ENCODE results near the gene SIK2.

The SIK2 gene

DNA sequence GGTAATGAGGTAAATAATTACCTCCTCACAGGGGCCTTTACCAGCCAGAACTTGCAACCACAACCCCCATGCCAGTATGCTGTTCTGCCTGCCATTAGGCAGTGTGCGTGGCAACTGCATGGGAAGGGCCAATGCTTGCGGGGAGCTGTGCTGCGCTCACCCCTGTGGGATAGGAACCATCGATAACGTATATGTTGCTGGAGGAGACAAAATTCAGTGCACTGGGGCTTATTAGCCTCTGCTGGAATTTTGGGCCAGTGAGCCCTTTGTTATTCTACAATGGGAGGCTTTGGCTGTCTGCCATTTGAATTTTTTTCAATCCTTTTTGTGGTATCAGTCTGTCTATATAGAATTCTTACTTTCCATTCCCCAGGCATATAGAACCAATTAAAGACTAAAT, 116.6 kb downstream of the SIK2 start:
- Mint-ChIP-seq H3K27me3 (ENCODE audit: low read depth, poor library complexity) (no peaks in the 10 kb centered on the region), H3K4me3 (no peak overlapping the region), H3K27ac (no peak overlapping the region), H3K9me3 (no peaks in the 10 kb centered on the region), H3K4me1 (peaks cover 26% of the 10 kb centered on the region), H3K36me3 (ENCODE audit: low read depth) (peaks cover 69% of the 10 kb centered on the region)
- TF ChIP-seq CTCF (IDR thresholded peaks at IDR 0.05) = no peak
- no peak for DNase-seq

DNA sequence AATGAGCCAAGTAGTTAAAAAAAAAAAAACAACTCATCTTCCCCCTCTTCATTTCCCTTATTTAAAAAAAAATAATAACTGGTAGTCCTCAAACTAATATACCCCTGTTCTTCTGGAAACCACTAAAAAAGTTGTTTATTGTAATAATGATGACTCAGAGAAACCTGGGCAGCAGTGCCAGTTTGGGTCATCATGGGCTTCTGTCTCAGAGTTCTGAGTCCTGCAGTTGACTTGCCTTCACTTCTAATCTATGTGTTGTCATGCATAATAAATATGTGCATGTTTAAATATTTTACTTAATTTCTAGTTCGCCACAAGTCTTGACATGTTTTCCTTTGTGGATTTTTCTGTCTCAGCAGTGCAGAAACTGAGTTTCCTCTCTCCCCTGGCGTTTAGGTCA, 117.1 kb downstream of the SIK2 start:
- no peaks in the 10 kb centered on the region for H3K27me3 Mint-ChIP-seq (ENCODE audit: low read depth, poor library complexity)
- H3K36me3 Mint-ChIP-seq (ENCODE audit: low read depth) = peaks cover 63% of the 10 kb centered on the region
- TF ChIP-seq CTCF (IDR thresholded peaks at IDR 0.05) = no peak
- no peaks in the 10 kb centered on the region for H3K9me3 Mint-ChIP-seq
- H3K4me1 Mint-ChIP-seq = peaks cover 21% of the 10 kb centered on the region
- peak overlapping the region; percentile 68 for H3K27ac Mint-ChIP-seq
- H3K4me3 Mint-ChIP-seq = no peak overlapping the region
- no peak for DNase-seq

DNA sequence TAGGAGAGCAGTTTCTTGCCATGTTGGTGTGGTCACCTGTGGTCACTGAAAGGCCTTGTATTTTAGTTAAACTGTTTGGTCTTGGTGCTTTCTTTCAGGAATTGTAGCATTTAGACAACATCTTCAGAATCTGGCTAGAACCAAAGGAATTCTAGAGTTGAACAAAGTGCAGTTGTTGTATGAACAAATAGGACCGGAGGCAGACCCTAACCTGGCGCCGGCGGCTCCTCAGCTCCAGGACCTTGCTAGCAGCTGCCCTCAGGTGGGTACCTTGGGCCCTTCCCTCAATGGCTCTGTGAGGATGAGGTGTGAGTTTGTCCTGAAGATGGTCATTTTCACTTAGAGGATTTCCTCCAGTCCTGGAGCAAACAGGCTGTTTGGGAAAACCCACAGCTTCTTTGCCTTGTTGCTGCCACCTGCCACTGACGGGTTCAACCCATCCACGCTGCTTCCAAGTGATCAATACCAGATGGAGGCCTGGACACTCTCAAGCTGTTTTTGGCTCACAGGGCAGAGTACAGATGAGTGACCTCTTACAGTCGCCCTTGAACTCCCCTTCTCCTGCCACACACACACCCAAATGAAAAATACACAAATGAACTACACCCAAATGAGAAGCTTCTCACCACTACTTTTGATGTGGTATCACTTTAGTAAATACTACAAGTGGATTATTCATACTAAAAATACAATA, 118.7 kb downstream of the SIK2 start:
- no peaks in the 10 kb centered on the region for H3K27me3 Mint-ChIP-seq (ENCODE audit: low read depth, poor library complexity)
- H3K9me3 Mint-ChIP-seq = no peaks in the 10 kb centered on the region
- no peak for TF ChIP-seq CTCF (IDR thresholded peaks at IDR 0.05)
- DNase-seq = no peak
- H3K27ac Mint-ChIP-seq = no peak overlapping the region
- peaks cover 14% of the 10 kb centered on the region for H3K4me1 Mint-ChIP-seq
- peaks cover 59% of the 10 kb centered on the region for H3K36me3 Mint-ChIP-seq (ENCODE audit: low read depth)
- no peak overlapping the region for H3K4me3 Mint-ChIP-seq

DNA sequence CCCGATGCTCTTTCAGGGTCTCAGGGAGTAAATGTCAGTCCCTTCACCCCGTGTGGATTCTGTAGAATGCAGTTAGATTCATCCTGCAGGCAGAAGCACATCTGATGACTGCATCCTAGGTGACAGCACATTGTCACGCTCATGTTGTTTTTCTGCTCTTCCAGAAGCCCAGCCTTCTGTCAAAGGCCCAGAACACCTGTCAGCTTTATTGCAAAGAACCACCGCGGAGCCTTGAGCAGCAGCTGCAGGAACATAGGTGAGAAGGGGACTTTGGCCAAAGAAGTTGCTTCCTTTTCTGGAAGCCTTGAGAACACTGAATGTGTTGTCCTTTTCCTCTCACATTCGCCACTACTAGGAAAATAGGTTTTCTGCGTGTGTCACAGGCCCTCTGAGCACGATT, 120.3 kb downstream of the SIK2 start:
- Mint-ChIP-seq H3K27me3 (ENCODE audit: low read depth, poor library complexity) (no peaks in the 10 kb centered on the region), H3K4me1 (peaks cover 24% of the 10 kb centered on the region), H3K9me3 (no peaks in the 10 kb centered on the region), H3K4me3 (no peak overlapping the region), H3K27ac (no peak overlapping the region), H3K36me3 (ENCODE audit: low read depth) (peaks cover 56% of the 10 kb centered on the region)
- DNase-seq = no peak
- TF ChIP-seq CTCF (IDR thresholded peaks at IDR 0.05) = no peak

- peak overlapping the region; percentile 69 for H3K27ac Mint-ChIP-seq
- H3K4me3 Mint-ChIP-seq = no peak overlapping the region
- TF ChIP-seq CTCF (IDR thresholded peaks at IDR 0.05) = no peak
- peaks cover 15% of the 10 kb centered on the region for H3K4me1 Mint-ChIP-seq
- peaks cover 52% of the 10 kb centered on the region for H3K36me3 Mint-ChIP-seq (ENCODE audit: low read depth)
- no peak for DNase-seq
- H3K27me3 Mint-ChIP-seq (ENCODE audit: low read depth, poor library complexity) = no peaks in the 10 kb centered on the region
- H3K9me3 Mint-ChIP-seq = no peaks in the 10 kb centered on the region
Measured at GRCh38 chr11:111723595-111723994, 121.3 kb downstream of the SIK2 start.

DNA sequence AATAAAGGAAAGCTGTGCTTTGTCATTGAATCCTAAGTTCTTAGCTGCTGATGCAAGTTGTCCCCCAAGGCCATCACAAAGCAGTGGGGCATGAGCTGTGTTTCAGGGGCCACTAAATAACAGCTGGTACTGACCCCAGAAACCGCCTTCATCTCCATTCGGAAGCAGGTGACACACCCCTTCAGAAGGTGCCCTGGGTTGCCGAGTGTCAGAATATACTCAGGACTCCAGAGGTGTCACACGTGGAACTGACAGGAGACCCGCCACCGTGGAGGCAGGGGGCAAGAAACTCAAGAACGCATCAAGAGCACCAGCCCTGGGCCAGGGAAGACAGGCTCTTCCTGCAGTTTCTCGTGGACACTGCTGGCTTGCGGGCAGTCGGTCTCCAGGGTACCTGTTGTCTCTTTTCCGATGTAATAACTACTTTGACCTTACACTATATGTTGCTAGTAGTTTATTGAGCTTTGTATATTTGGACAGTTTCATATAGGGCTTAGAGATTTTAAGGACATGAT, 122.4 kb downstream of the SIK2 start:
- Mint-ChIP-seq H3K27me3 (ENCODE audit: low read depth, poor library complexity) (no peaks in the 10 kb centered on the region), H3K4me3 (no peak overlapping the region), H3K36me3 (ENCODE audit: low read depth) (peaks cover 53% of the 10 kb centered on the region), H3K4me1 (peaks cover 23% of the 10 kb centered on the region), H3K9me3 (no peaks in the 10 kb centered on the region), H3K27ac (no peak overlapping the region)
- TF ChIP-seq CTCF (IDR thresholded peaks at IDR 0.05) = no peak
- no peak for DNase-seq
